Measurements from ENCODE around the gene MYO15A.

MYO15A gene

DNA sequence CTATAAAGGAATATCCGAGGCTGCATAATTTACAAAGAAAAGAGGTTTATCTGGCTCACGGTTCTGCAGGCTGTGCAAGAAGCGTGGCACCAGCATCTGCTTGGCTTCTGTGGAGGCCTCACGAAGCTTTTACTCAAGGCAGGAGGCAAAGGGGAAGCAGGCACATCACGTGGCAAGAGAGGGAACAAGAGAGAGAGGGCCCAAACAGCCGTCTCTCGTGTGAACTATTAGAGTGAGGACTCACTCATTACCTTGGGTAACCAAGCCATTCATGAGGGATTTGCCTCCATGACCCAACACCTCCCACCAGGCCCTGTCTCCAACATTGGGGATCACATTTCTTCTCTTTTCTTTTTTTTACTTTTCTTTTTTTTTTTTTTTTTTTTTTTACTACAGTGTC, 67.6 kb downstream of the MYO15A start:
- Histone ChIP-seq H3K27me3 (ENCODE audit: insufficient read depth, low read length, poor library complexity) (no peaks in the 10 kb centered on the region), H3K4me2 (ENCODE audit: insufficient read depth, low read length) (no peak overlapping the region), H3K79me2 (ENCODE audit: insufficient read depth, low read length) (no peaks in the 10 kb centered on the region), H3K9me3 (ENCODE audit: insufficient read depth, low read length, severe bottlenecking) (no peaks in the 10 kb centered on the region), H3K36me3 (ENCODE audit: insufficient read depth, low read length) (no peaks in the 10 kb centered on the region), H2AFZ (ENCODE audit: low read depth, low read length) (no peak overlapping the region), H3K4me3 (ENCODE audit: low read depth in 1 of 2, low read length in 2 of 2) (no peak overlapping the region), H3K27ac (ENCODE audit: low read length) (no peak overlapping the region), H3K9ac (ENCODE audit: low read depth, low read length) (no peak overlapping the region), H4K20me1 (ENCODE audit: insufficient read depth, low read length) (no peaks in the 10 kb centered on the region), H3K4me1 (ENCODE audit: insufficient read depth, low read length) (no peaks in the 10 kb centered on the region)
- DNase-seq: no peak
- no peak for ATAC-seq (ENCODE audit: insufficient read depth, low read depth)
- no peak for TF ChIP-seq EZH2 (IDR thresholded peaks at IDR 0.05; ENCODE audit: borderline replicate concordance, low read depth, low read length, severe bottlenecking)
- TF ChIP-seq, protein P1, sequence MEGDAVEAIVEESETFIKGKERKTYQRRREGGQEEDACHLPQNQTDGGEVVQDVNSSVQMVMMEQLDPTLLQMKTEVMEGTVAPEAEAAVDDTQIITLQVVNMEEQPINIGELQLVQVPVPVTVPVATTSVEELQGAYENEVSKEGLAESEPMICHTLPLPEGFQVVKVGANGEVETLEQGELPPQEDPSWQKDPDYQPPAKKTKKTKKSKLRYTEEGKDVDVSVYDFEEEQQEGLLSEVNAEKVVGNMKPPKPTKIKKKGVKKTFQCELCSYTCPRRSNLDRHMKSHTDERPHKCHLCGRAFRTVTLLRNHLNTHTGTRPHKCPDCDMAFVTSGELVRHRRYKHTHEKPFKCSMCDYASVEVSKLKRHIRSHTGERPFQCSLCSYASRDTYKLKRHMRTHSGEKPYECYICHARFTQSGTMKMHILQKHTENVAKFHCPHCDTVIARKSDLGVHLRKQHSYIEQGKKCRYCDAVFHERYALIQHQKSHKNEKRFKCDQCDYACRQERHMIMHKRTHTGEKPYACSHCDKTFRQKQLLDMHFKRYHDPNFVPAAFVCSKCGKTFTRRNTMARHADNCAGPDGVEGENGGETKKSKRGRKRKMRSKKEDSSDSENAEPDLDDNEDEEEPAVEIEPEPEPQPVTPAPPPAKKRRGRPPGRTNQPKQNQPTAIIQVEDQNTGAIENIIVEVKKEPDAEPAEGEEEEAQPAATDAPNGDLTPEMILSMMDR (IDR thresholded peaks at IDR 0.05; ENCODE audit: borderline replicate concordance, extremely low read depth, low read length, poor library complexity, severe bottlenecking): no peak

DNA sequence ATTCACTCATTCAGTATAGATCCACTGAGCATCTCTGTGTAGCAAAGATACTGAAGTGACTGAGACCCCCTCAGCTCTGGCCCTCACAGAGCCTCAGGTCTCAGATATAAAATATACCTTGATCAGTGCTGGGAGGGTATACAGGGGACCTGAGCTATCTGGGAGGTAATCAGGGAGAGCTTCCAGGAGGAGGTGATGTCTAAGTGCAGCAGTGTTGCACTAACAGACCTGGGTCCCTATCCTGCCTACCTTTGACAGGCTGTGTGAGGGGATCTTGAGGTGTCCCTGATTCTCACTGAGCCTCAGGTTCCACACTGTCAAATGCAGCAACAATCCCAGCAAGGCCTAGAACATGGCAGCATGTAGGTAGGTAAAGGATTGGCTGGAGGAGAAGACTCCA, 68.6 kb downstream of the MYO15A start:
- ATAC-seq (ENCODE audit: insufficient read depth, low read depth) (no peak), DNase-seq (no peak)
- no peak overlapping the region for H3K4me2 ChIP-seq (ENCODE audit: insufficient read depth, low read length)
- no peak overlapping the region for H3K4me3 ChIP-seq (ENCODE audit: low read depth in 1 of 2, low read length in 2 of 2)
- no peak for TF ChIP-seq EZH2 (IDR thresholded peaks at IDR 0.05; ENCODE audit: borderline replicate concordance, low read depth, low read length, severe bottlenecking)
- TF ChIP-seq, protein P1 (IDR thresholded peaks at IDR 0.05; ENCODE audit: borderline replicate concordance, extremely low read depth, low read length, poor library complexity, severe bottlenecking): no peak
- H3K27ac ChIP-seq (ENCODE audit: low read length): no peak overlapping the region
- no peak overlapping the region for H3K9ac ChIP-seq (ENCODE audit: low read depth, low read length)
- no peaks in the 10 kb centered on the region for H4K20me1 ChIP-seq (ENCODE audit: insufficient read depth, low read length)
- H3K9me3 ChIP-seq (ENCODE audit: insufficient read depth, low read length, severe bottlenecking): no peaks in the 10 kb centered on the region
- peaks cover 8% of the 10 kb centered on the region for H3K4me1 ChIP-seq (ENCODE audit: insufficient read depth, low read length)
- H3K79me2 ChIP-seq (ENCODE audit: insufficient read depth, low read length): 0 out of 2 replicates have a peak, but pooled peaks cover 1% of the 10 kb centered on the region
- H2AFZ ChIP-seq (ENCODE audit: low read depth, low read length): no peak overlapping the region
- no peaks in the 10 kb centered on the region for H3K27me3 ChIP-seq (ENCODE audit: insufficient read depth, low read length, poor library complexity)
- H3K36me3 ChIP-seq (ENCODE audit: insufficient read depth, low read length): no peaks in the 10 kb centered on the region

DNA sequence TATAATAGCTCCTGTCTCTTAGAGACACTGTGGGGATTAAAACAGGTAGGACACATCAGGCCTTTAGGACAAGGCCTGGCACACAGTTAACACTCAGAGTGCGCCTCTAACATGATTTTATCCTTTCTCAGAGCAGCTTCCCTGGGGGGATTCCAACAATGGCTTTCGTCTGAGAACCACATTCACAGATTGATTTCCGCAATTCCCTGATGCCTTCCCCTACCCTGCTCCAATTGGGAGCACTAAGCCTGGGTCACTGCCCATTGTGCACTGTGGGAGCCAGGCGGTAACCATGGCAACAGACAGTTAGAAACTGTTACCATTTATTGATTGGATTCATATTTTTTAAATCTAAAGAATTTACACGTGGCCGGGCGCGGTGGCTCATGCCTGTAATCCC, 69.2 kb downstream of the MYO15A start:
- ATAC-seq (ENCODE audit: insufficient read depth, low read depth): no peak

More for the DNA sequence above, 69.2 kb downstream of the MYO15A start:
- Histone ChIP-seq H3K27ac (ENCODE audit: low read length) (no peak overlapping the region), H2AFZ (ENCODE audit: low read depth, low read length) (no peak overlapping the region), H3K36me3 (ENCODE audit: insufficient read depth, low read length) (no peaks in the 10 kb centered on the region), H3K4me3 (ENCODE audit: low read depth in 1 of 2, low read length in 2 of 2) (no peak overlapping the region), H3K9me3 (ENCODE audit: insufficient read depth, low read length, severe bottlenecking) (no peaks in the 10 kb centered on the region), H4K20me1 (ENCODE audit: insufficient read depth, low read length) (no peaks in the 10 kb centered on the region), H3K4me2 (ENCODE audit: insufficient read depth, low read length) (no peak overlapping the region), H3K27me3 (ENCODE audit: insufficient read depth, low read length, poor library complexity) (no peaks in the 10 kb centered on the region), H3K9ac (ENCODE audit: low read depth, low read length) (no peak overlapping the region), H3K4me1 (ENCODE audit: insufficient read depth, low read length) (peaks cover 14% of the 10 kb centered on the region), H3K79me2 (ENCODE audit: insufficient read depth, low read length) (0 out of 2 replicates have a peak, but pooled peaks cover 3% of the 10 kb centered on the region)
- no peak for DNase-seq
- TF ChIP-seq, protein P1 (IDR thresholded peaks at IDR 0.05; ENCODE audit: borderline replicate concordance, extremely low read depth, low read length, poor library complexity, severe bottlenecking): no peak
- TF ChIP-seq EZH2 (IDR thresholded peaks at IDR 0.05; ENCODE audit: borderline replicate concordance, low read depth, low read length, severe bottlenecking): no peak
